Measurements from ENCODE around the gene RBKS. TPM values are rescaled to one million over a fixed set of nuclear protein-coding genes. Genes with fewer than 3 reads are reported as not detected.

The RBKS gene
- total and polyA plus RNA-seq, 2 of the 13 experiments (the other 11 are each of a cell fraction or from before 2014, with no cell fraction given): 7.7 to 8.3 TPM

DNA sequence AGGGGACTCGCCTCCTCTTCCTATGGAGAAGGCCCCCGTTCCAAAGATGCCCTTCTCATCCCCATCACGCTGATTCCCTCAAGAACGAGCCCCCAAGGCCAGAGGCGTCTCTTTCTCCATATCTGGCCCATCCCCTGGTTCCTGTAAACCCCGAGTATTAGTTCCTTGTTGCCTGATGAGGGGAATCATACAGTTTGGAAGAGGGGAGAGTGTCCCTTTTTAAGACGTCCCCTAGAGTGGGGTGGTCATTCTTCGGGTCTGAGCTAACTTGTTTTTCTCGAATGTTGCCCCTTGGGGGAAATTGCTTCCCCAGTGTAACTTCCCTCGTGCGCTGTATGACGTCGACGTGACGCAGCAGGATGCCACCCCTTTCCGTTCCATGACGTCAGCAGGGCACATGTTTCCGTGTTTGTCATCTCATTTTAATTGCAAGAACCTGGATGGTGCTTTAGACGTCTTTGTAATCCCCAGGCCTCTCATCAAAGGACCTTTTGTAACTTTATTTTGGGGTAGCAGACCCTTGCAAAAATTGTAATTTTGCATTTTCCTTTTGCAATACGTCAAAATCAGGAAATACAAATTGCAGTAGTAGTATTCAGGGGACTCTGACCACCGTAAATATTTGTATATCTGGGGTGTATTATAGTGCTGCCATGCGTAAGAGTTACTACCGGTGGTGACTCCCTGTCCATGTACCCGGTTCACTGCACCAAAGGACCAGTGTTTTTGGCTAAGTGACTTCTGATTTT lies 911 bp upstream of the RBKS start (continued):
- TF ChIP-seq ZNF598 (CRISPR knock-in tag; IDR thresholded peaks at IDR 0.05; ENCODE audit: borderline replicate concordance) (no peak), TBX2 (CRISPR knock-in tag; IDR thresholded peaks at IDR 0.05; ENCODE audit: borderline replicate concordance) (no peak), CCAR2 (optimal IDR thresholded peaks at IDR 0.05; ENCODE audit: low read depth, low read length) (no peak), PHB2 (IDR thresholded peaks at IDR 0.05; ENCODE audit: partially characterized antibody) (no peak), ZNF546 (CRISPR knock-in tag; conservative IDR thresholded peaks at IDR 0.05) (peak; percentile 68; the same call in 1 of the 2 replicates), ZNF646 (CRISPR knock-in tag; IDR thresholded peaks at IDR 0.05) (no peak), PREB (CRISPR knock-in tag; IDR thresholded peaks at IDR 0.05) (no peak), GFI1 (CRISPR knock-in tag; IDR thresholded peaks at IDR 0.05; ENCODE audit: borderline replicate concordance) (0 out of 2 replicates have a peak, but pooled peaks have one; percentile 42), PHF5A (CRISPR knock-in tag; IDR thresholded peaks at IDR 0.05; ENCODE audit: low read depth, unreplicated experiment) (no peak)
- TF ChIP-seq, protein P1, sequence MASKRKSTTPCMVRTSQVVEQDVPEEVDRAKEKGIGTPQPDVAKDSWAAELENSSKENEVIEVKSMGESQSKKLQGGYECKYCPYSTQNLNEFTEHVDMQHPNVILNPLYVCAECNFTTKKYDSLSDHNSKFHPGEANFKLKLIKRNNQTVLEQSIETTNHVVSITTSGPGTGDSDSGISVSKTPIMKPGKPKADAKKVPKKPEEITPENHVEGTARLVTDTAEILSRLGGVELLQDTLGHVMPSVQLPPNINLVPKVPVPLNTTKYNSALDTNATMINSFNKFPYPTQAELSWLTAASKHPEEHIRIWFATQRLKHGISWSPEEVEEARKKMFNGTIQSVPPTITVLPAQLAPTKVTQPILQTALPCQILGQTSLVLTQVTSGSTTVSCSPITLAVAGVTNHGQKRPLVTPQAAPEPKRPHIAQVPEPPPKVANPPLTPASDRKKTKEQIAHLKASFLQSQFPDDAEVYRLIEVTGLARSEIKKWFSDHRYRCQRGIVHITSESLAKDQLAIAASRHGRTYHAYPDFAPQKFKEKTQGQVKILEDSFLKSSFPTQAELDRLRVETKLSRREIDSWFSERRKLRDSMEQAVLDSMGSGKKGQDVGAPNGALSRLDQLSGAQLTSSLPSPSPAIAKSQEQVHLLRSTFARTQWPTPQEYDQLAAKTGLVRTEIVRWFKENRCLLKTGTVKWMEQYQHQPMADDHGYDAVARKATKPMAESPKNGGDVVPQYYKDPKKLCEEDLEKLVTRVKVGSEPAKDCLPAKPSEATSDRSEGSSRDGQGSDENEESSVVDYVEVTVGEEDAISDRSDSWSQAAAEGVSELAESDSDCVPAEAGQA (IDR thresholded peaks at IDR 0.05; ENCODE audit: low read depth): peak; percentile 99
- TF ChIP-seq, protein P1 (CRISPR knock-in tag; IDR thresholded peaks at IDR 0.05; ENCODE audit: borderline replicate concordance): no peak
- TF ChIP-seq, protein P2, sequence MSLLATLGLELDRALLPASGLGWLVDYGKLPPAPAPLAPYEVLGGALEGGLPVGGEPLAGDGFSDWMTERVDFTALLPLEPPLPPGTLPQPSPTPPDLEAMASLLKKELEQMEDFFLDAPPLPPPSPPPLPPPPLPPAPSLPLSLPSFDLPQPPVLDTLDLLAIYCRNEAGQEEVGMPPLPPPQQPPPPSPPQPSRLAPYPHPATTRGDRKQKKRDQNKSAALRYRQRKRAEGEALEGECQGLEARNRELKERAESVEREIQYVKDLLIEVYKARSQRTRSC (CRISPR knock-in tag; IDR thresholded peaks at IDR 0.05; ENCODE audit: low read depth): no peak

Measured in HepG2 (cell line).